Astrocyte of the cerebellum (primary cell): Measurements from ENCODE around the gene ARHGAP20.

ENCODE experiments used
- DNase-seq: peaks from one replicate; pipeline ENCODE4 v3.0.0-alpha.2; 2011; ENCODE audit warnings: low read depth
- H3K4me3 ChIP-seq: 2 replicates; pipeline ENCODE4 v1.5.1; 2011; ENCODE audit warnings: mild to moderate bottlenecking, low read depth, low read length, moderate library complexity
- in situ Hi-C: cut with HindIII; loops from 2 replicates; pipeline ENCODE4 v1.10.0; 2017; ENCODE audit warnings: low sequenced_read_pairs
- TF ChIP-seq, protein P1 (sequence below): IDR thresholded peaks from 2 replicates; pipeline ENCODE4 v1.5.1; 2012; ENCODE audit warnings: low read length, low read depth, moderate library complexity, mild to moderate bottlenecking; ENCODE audit errors: missing control alignments

Gene ARHGAP20

GRCh38 chr11:110736171-110736553, 23.9 kb upstream of the ARHGAP20 start:
- TF ChIP-seq, protein P1, sequence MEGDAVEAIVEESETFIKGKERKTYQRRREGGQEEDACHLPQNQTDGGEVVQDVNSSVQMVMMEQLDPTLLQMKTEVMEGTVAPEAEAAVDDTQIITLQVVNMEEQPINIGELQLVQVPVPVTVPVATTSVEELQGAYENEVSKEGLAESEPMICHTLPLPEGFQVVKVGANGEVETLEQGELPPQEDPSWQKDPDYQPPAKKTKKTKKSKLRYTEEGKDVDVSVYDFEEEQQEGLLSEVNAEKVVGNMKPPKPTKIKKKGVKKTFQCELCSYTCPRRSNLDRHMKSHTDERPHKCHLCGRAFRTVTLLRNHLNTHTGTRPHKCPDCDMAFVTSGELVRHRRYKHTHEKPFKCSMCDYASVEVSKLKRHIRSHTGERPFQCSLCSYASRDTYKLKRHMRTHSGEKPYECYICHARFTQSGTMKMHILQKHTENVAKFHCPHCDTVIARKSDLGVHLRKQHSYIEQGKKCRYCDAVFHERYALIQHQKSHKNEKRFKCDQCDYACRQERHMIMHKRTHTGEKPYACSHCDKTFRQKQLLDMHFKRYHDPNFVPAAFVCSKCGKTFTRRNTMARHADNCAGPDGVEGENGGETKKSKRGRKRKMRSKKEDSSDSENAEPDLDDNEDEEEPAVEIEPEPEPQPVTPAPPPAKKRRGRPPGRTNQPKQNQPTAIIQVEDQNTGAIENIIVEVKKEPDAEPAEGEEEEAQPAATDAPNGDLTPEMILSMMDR: no peak
- in situ Hi-C loops: no loop called here

DNA sequence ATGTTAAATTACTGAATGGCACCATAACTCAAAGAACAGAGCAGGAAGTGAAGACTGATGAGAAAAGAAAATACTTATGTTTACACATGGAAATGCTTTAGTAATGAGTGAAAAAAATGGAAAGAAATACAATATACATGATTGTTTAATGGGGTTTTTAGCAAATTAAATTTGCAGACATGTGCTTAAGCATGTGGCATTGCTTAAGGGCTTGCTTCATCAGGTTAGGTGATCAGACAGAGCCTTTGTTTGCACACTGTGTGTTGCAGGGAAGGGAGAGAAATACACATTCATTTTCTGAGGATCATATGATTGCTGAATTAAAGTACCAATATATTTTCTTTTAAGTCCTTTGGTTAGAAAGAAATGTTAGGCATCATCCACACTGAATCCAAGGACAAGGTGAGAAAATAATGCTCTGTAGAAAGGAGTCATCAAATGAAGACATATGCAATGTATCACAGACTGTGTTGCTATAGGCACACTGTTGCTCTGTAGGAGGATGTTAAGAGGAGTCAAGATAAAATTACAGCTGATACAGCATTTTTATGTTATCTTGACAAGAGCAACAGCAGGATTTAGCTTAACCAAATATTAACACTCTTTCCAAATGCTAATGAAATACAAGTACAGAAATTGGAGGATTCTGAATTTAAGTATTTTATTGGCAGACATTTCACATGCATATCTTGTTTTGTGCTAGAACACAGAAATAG, 23.4 kb upstream of the ARHGAP20 start:
- TF ChIP-seq, protein P1: no peak
- no peak overlapping the region for H3K4me3 ChIP-seq
- in situ Hi-C loops: no loop called here
- DNase-seq: no peak

More at GRCh38 chr11:110736171-110736553, 23.9 kb upstream of the ARHGAP20 start:
- no peak overlapping the region for H3K4me3 ChIP-seq
- DNase-seq: no peak

DNA sequence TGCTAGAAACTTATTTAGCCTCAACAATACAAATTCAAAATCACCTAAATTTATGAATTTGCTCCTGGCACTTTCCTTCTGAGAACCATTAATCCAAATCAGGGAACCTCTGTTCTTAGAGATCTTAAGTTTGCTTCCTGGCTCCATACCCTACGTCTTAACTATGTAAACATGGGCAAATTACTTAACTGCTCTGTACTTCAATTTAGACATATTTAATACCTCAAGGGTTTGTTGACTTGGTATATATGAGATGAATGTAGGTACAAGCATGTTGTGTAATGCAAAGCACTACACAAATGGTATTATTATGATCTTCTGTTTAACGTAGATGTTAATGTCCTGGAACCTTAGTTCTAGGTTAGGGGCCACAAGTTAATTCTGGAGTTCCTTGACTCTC, 22.6 kb upstream of the ARHGAP20 start:
- TF ChIP-seq, protein P1: no peak
- DNase-seq: no peak
- in situ Hi-C loops: no loop called here
- H3K4me3 ChIP-seq: no peak overlapping the region

DNA sequence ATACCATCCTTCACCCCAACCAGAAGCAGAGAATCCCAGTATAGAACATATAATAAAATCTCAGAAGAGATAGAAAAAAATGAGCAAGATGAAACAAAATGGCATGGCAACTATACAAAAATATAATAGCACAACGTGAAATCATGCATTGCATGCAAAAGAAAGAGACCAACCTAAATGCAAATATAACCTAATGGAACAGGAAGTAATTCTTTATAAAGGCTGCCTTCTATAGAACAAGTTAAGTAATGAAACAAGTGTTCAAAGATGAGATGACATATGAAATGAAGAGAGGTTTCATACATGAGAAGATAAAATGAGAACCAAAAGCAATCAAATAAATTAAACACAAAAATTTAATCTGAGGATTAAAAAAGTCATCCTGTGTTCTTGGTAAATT, 18.5 kb upstream of the ARHGAP20 start:
- no peak overlapping the region for H3K4me3 ChIP-seq
- in situ Hi-C loops: no loop called here
- TF ChIP-seq, protein P1: no peak
- DNase-seq: no peak

GRCh38 chr11:110728883-110729282, 16.6 kb upstream of the ARHGAP20 start:
- H3K4me3 ChIP-seq: no peak overlapping the region

DNA sequence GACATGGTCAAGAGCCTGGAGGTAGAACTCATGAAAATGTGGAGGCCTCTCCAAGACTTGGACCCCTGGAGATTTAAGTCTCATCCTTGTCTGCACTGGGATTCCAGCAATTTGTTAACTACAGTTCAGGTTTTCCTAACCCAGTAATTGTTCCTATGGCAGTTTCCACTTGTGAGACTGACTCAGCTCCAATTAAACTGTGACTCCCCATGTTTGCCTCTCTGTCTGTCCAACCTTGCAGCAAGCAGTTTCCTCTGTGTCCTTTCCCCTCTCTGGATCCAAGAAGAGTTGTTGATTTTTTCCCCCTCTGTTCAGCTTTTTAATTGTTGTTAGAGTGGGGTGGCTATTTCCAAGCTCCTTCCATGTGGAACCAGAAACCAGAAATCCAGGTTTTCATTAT, 16.2 kb upstream of the ARHGAP20 start:
- TF ChIP-seq, protein P1: no peak
- DNase-seq: no peak
- H3K4me3 ChIP-seq: no peak overlapping the region
- in situ Hi-C loops: no loop called here

More at GRCh38 chr11:110728883-110729282, 16.6 kb upstream of the ARHGAP20 start:
- TF ChIP-seq, protein P1: no peak
- in situ Hi-C loops: no loop called here
- DNase-seq: no peak
